GM12878 (cell line): ENCODE results near the gene LAD1. TPM values are rescaled to one million over a fixed set of nuclear protein-coding genes. Genes with fewer than 3 reads are reported as not detected.

Experiments used
- CUX1 ChIP-seq: IDR thresholded peaks from 2 replicates; pipeline ENCODE4 v1.6.1; 2012; ENCODE audit warnings: improper control_type of control experiment, low read depth, low read length; ENCODE audit not compliant: insufficient replicate concordance
- PML ChIP-seq: IDR thresholded peaks from 2 replicates; pipeline ENCODE4 v1.6.1; 2012; ENCODE audit warnings: low read length, inconsistent platforms
- SKIL ChIP-seq: fragments of 450-650 bp; IDR thresholded peaks from 2 replicates; pipeline ENCODE4 v1.6.1; 2017; ENCODE audit warnings: mild to moderate bottlenecking, low read depth, inconsistent platforms; ENCODE audit not compliant: poor library complexity, severe bottlenecking
- STAT3 ChIP-seq: IDR thresholded peaks from 2 replicates; pipeline ENCODE4 v1.6.1; 2011; ENCODE audit warnings: low read depth, low read length, improper control_type of control experiment
- ZNF274 ChIP-seq: IDR thresholded peaks from one replicate; pipeline ENCODE4 v1.8.0; 2011; ENCODE audit not compliant: insufficient read length, insufficient read depth
- polyA plus RNA-seq, 11 experiments: library from polyadenylated mRNA; depleted of rRNA in 4 of 11; unstranded in 6 of 11; stranded (reverse) in 5 of 11; fragments of >200 nt; fragmentation: Nextera tagmentation in 4 of 11; fragmentation: Illumina TruSeq in 1 of 11; extraction: Ambion mirVana in 4 of 11; extraction: Trizol in 1 of 11; gene quantifications; 1 replicate in 1 of 11; 2 replicates in 10 of 11; pipeline versions ENCODE4 v1.2.1 to v1.2.3, GENCODE V29; 2011 to 2016; ENCODE audit warnings: inconsistent platforms in 2 of 11, missing spikeins in 2 of 11, low read depth in 1 of 11
- total RNA-seq, 4 experiments: library from RNA; depleted of rRNA in 3 of 4; stranded (reverse); fragments of >200 nt in 3 of 4; fragmentation: Illumina TruSeq in 1 of 4; extraction: Trizol in 1 of 4; gene quantifications; 2 replicates each; pipeline versions ENCODE4 v1.2.1 to v1.2.3, GENCODE V29; 2013 to 2021

Gene LAD1
- total and polyA plus RNA-seq, 10 of the 15 experiments (the other 5 are each of a cell fraction or from before 2014, with no cell fraction given) = 0.05 to 0.48 (median 0.32) TPM; not detected in 3

GRCh38 chr1:201411292-201411691 lies 12.2 kb upstream of the LAD1 start (continued):
- TF ChIP-seq SKIL = no peak
- no peak for TF ChIP-seq ZNF274
- no peak for TF ChIP-seq PML
- no peak for TF ChIP-seq STAT3
- TF ChIP-seq CUX1 = no peak
